ENCODE data around the gene LEP.

Gene LEP

GRCh38 chr7:128240696-128241386 is at the start of gene LEP:
LEP (plus strand) TSS chr7:128241278; CDS start chr7:128252019, 10,741 bp downstream.
- DNase-seq = no peak

GRCh38 chr7:128192497-128193142 is 48.5 kb upstream of the LEP start:
- DNase-seq = no peak

GRCh38 chr7:128194533-128195282 is 46.4 kb upstream of the LEP start:
- no peak for DNase-seq

- no peak for DNase-seq
Measured at GRCh38 chr7:128197589-128197988, 43.5 kb upstream of the LEP start.

GRCh38 chr7:128197989-128198580 is 43.0 kb upstream of the LEP start:
- DNase-seq = no peak

GRCh38 chr7:128200376-128200775 is 40.7 kb upstream of the LEP start:
- no peak for DNase-seq

- no peak for DNase-seq
Measured at GRCh38 chr7:128201067-128201689, 39.9 kb upstream of the LEP start.

GRCh38 chr7:128201690-128202085 is 39.4 kb upstream of the LEP start:
- no peak for DNase-seq

GRCh38 chr7:128202287-128202957 is 38.7 kb upstream of the LEP start:
- no peak for DNase-seq

GRCh38 chr7:128203047-128203491 is 38.0 kb upstream of the LEP start:
- no peak for DNase-seq

- no peak for DNase-seq
Measured at GRCh38 chr7:128203710-128204214, 37.3 kb upstream of the LEP start.

GRCh38 chr7:128204455-128204854 is 36.6 kb upstream of the LEP start:
- no peak for DNase-seq

GRCh38 chr7:128205068-128205467 is 36.0 kb upstream of the LEP start:
- DNase-seq = no peak

- DNase-seq = no peak
Measured at GRCh38 chr7:128206017-128206746, 34.9 kb upstream of the LEP start.

GRCh38 chr7:128206747-128207500 is 34.2 kb upstream of the LEP start:
- DNase-seq = no peak

- no peak for DNase-seq
Measured at GRCh38 chr7:128207609-128208008, 33.5 kb upstream of the LEP start.

- DNase-seq = peak; percentile 37
Measured at GRCh38 chr7:128209229-128210035, 31.6 kb upstream of the LEP start.

- DNase-seq = no peak
Measured at GRCh38 chr7:128210036-128210347, 31.1 kb upstream of the LEP start.

GRCh38 chr7:128210590-128211570 is 30.2 kb upstream of the LEP start:
- no peak for DNase-seq
